Measurements from ENCODE around the gene BRD2. TPM values are rescaled to one million over a fixed set of nuclear protein-coding genes. Genes with fewer than 3 reads are reported as not detected.

Gene BRD2
- 425 TPM for total RNA-seq
- 10 to 100 TPM; 43.9 to 58.7 (median 53.8) TPM for polyA plus RNA-seq

DNA sequence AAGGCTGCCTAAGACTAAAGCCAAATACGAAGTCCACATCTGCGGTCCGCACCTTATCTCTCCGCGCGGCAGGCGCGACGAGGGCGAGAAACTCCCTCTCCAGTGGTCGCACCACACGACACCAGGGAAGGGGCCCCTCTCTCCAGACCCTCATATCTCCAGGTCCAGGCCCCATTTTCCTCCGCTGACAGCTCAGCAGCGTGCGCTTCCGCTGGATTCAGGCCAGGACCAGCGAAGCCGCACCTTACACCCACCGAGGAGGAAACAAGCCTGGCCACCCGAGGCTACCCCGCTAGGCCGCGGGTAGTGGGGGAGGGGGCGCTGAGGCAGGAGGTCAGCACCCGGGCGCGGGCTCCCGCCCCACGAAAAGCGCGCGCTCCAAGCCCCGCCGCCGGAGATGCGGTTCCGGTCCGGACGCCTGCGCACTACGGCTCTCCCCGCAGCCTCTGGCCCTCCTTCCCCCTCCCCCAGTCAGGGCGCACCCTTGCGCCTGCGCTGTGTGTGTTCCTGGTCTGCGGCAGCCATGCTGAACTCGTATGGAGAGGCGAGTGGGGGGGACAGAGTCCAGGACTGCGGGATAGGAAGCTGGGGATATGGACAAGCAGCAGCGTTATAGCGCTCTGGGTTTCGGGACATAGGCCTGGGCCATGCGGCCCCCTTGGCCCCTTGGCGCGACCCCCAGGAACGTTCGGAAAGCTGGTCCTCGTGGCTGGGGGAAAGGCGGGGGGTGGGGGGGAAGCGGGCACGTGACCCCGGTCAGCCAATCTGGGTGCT is at the start of gene BRD2:
Gene BRD2, plus strand, starts transcription at position 502 of the 774 bp plus-strand sequence. CDS start 4,305 bp downstream, outside the sequence.
- peak within 1 kb of the TSS; percentile 95 for H3K4me3 ChIP-seq (ENCODE audit: low read depth, low read length)
- DNase-seq (peak; percentile 95 to 99 (median 97)), ATAC-seq (ENCODE audit: low read depth in 2 of 2) (peak; percentile 46)
- peak within 1 kb of the TSS; percentile 98 for H3K27ac ChIP-seq (ENCODE audit: insufficient read depth, low read length, poor library complexity, severe bottlenecking)
- H3K4me3 Mint-ChIP-seq: peak within 1 kb of the TSS; percentile 94 to 98 (median 97)
- peak within 1 kb of the TSS; percentile 97 to 100 (median 99) for H3K27ac Mint-ChIP-seq
- no peaks in the 10 kb centered on the region for H3K9me3 ChIP-seq (ENCODE audit: control insufficient read depth in 2 of 2, low read length in 2 of 2)
- H3K9me3 Mint-ChIP-seq: peaks cover 0 to 3% (median 0%) of the 10 kb centered on the region in 7 donors
- H3K27me3 Mint-ChIP-seq: peaks cover 22% of the 10 kb centered on the region
- H3K27me3 ChIP-seq (ENCODE audit: control insufficient read depth, insufficient read depth, low read length): no peaks in the 10 kb centered on the region
- peaks cover 9% of the 10 kb centered on the region for H3K36me3 Mint-ChIP-seq
- no peaks in the 10 kb centered on the region for H3K36me3 ChIP-seq (ENCODE audit: control insufficient read depth, insufficient read depth, low read length)
- H3K4me1 ChIP-seq (ENCODE audit: control insufficient read depth, insufficient read depth, low read length, poor library complexity, severe bottlenecking): peaks cover 54% of the 10 kb centered on the region
- peaks cover 28 to 44% (median 36%) of the 10 kb centered on the region in 4 donors for H3K4me1 Mint-ChIP-seq

DNA sequence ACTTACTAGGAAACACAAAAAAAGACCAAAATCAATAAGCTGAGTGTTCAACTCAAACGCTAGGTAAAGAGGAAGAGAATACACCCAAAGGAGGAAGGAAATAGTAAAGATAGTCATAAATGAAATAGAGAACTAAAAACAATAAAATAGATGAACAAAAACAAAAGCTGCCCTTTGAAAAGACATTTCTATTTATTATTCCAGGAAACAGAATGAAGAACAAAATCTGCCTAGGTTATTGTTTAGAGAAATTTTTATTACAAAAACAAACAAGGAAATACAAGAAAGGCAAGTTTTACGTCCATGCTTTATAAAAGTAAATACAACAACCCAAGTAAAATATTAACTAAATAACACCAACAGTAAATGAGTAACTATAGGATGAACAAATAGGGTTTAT is 47.7 kb upstream of the BRD2 start:
- H3K4me3 Mint-ChIP-seq: no peak overlapping the region
- H3K4me3 ChIP-seq (ENCODE audit: low read depth, low read length): no peak overlapping the region
- H3K27me3 Mint-ChIP-seq: peaks cover 35% of the 10 kb centered on the region

DNA sequence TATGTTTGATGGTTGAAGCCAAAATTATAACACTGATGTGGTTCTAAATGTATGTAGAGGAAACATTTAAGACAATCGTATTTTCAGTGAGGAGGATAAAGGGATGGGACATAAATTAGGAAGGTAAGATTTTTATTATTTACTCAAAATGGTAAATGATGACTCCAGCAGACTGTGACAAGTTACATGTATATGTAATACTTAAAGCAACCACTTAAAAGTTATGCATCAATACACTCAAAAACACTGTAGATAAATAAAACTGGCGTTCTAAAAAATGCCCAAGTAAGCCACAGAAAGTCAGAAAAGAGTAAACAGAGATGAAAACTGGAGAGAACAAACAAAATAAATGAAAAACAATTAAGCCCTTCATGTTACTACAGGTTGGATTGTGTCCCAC is 46.3 kb upstream of the BRD2 start:
- no peaks in the 10 kb centered on the region for H3K36me3 Mint-ChIP-seq
- H3K36me3 ChIP-seq (ENCODE audit: control insufficient read depth, insufficient read depth, low read length): no peaks in the 10 kb centered on the region
- no peaks in the 10 kb centered on the region for H3K4me1 ChIP-seq (ENCODE audit: control insufficient read depth, insufficient read depth, low read length, poor library complexity, severe bottlenecking)
- H3K27ac ChIP-seq (ENCODE audit: insufficient read depth, low read length, poor library complexity, severe bottlenecking): no peak overlapping the region
- no peaks in the 10 kb centered on the region for H3K9me3 ChIP-seq (ENCODE audit: control insufficient read depth in 2 of 2, low read length in 2 of 2)
- ATAC-seq (ENCODE audit: low read depth in 2 of 2) (no peak), DNase-seq (no peak)
- no peak overlapping the region for H3K27ac Mint-ChIP-seq
- peak overlapping the region in 1 of 4 donors; percentile 43 for H3K4me3 Mint-ChIP-seq
- no peak overlapping the region for H3K4me3 ChIP-seq (ENCODE audit: low read depth, low read length)
- H3K9me3 Mint-ChIP-seq: peaks cover 0 to 2% (median 0%) of the 10 kb centered on the region in 7 donors
- peaks cover 2 to 15% (median 6%) of the 10 kb centered on the region in 4 donors for H3K4me1 Mint-ChIP-seq
- peaks cover 29% of the 10 kb centered on the region for H3K27me3 Mint-ChIP-seq
- no peaks in the 10 kb centered on the region for H3K27me3 ChIP-seq (ENCODE audit: control insufficient read depth, insufficient read depth, low read length)

More for the DNA sequence above, 47.7 kb upstream of the BRD2 start:
- peaks cover 2% of the 10 kb centered on the region for H3K4me1 ChIP-seq (ENCODE audit: control insufficient read depth, insufficient read depth, low read length, poor library complexity, severe bottlenecking)
- no peaks in the 10 kb centered on the region for H3K27me3 ChIP-seq (ENCODE audit: control insufficient read depth, insufficient read depth, low read length)
- DNase-seq (no peak), ATAC-seq (ENCODE audit: low read depth in 2 of 2) (no peak)
- Mint-ChIP-seq H3K4me1 (peaks cover 11 to 22% (median 13%) of the 10 kb centered on the region in 4 donors), H3K9me3 (peaks cover 0 to 2% (median 0%) of the 10 kb centered on the region in 7 donors), H3K27ac (no peak overlapping the region), H3K36me3 (no peaks in the 10 kb centered on the region)
- H3K9me3 ChIP-seq (ENCODE audit: control insufficient read depth in 2 of 2, low read length in 2 of 2): no peaks in the 10 kb centered on the region
- no peak overlapping the region for H3K27ac ChIP-seq (ENCODE audit: insufficient read depth, low read length, poor library complexity, severe bottlenecking)
- no peaks in the 10 kb centered on the region for H3K36me3 ChIP-seq (ENCODE audit: control insufficient read depth, insufficient read depth, low read length)

DNA sequence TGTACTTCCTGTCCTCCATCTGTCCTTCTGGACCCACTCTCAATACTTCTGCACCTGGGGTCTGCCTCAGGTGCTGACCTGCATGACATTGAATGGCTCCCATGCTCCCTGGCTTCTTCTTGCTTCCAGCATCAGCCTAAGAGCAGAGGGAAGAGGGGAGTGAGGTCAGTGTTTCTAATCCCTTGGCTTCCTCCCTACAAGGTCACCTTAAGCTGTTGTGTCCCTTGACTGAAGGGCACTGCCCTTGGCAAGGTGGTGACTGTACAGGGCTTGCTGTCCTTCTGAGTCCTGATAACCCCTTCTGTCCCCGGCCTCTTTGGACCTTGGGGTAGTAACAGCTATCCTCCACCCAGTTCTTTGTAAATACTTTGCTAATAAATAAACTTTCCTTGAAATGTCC is 37.2 kb upstream of the BRD2 start:
- ATAC-seq (ENCODE audit: low read depth in 2 of 2) (no peak), DNase-seq (no peak)
- H3K36me3 Mint-ChIP-seq: peaks cover 4% of the 10 kb centered on the region
- no peaks in the 10 kb centered on the region for H3K9me3 ChIP-seq (ENCODE audit: control insufficient read depth in 2 of 2, low read length in 2 of 2)
- H3K4me1 Mint-ChIP-seq: peaks cover 0 to 25% (median 10%) of the 10 kb centered on the region in 4 donors
- H3K27me3 ChIP-seq (ENCODE audit: control insufficient read depth, insufficient read depth, low read length): no peaks in the 10 kb centered on the region
- peaks cover 4% of the 10 kb centered on the region for H3K4me1 ChIP-seq (ENCODE audit: control insufficient read depth, insufficient read depth, low read length, poor library complexity, severe bottlenecking)
- no peak overlapping the region for H3K27ac ChIP-seq (ENCODE audit: insufficient read depth, low read length, poor library complexity, severe bottlenecking)
- peaks cover 0 to 1% (median 0%) of the 10 kb centered on the region in 7 donors for H3K9me3 Mint-ChIP-seq
- no peak overlapping the region for H3K4me3 Mint-ChIP-seq
- no peaks in the 10 kb centered on the region for H3K36me3 ChIP-seq (ENCODE audit: control insufficient read depth, insufficient read depth, low read length)
- no peaks in the 10 kb centered on the region for H3K27me3 Mint-ChIP-seq
- H3K4me3 ChIP-seq (ENCODE audit: low read depth, low read length): no peak overlapping the region
- no peak overlapping the region for H3K27ac Mint-ChIP-seq

DNA sequence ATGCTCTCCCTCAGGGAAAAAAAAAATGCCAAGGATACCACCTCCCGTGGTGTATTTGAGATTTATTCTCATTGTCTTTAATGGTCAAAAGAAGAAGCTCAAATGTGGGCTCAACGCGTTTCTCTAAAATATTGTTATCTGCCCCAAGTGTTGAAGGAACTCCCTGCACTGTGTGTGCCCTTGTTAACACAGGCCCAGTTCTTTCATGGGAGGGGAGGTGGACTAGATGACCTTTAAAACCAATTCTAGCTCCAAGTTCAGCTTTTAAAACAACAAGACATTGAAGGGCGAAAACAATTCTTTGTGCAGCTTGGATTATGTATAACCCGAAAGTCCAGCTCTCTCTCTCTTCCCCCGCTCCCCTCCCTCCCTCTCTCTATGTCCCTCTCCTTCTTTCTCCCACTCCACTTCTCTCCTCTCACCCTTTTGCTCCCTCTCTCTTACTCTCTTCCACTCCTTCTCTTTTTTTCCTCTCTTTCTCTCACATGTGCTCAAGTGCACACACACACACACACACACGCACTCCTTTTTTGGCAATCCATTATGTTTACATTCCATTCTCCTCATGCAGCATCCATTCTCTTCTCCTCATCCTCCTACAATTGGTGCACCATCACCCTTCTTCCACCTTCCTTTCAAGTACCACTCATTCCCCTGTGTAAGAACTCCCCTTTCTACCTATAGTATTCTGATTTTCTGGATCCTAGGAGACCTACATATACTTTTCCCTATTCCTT is 36.1 kb upstream of the BRD2 start:
- Mint-ChIP-seq H3K4me3 (no peak overlapping the region), H3K27me3 (no peaks in the 10 kb centered on the region), H3K27ac (peak overlapping the region in 1 of 3 donors; percentile 21), H3K9me3 (peaks cover 0 to 1% (median 0%) of the 10 kb centered on the region in 7 donors), H3K36me3 (peaks cover 13% of the 10 kb centered on the region), H3K4me1 (peaks cover 0 to 25% (median 11%) of the 10 kb centered on the region in 4 donors)
- Histone ChIP-seq H3K27ac (ENCODE audit: insufficient read depth, low read length, poor library complexity, severe bottlenecking) (no peak overlapping the region), H3K27me3 (ENCODE audit: control insufficient read depth, insufficient read depth, low read length) (no peaks in the 10 kb centered on the region), H3K9me3 (ENCODE audit: control insufficient read depth in 2 of 2, low read length in 2 of 2) (no peaks in the 10 kb centered on the region), H3K4me1 (ENCODE audit: control insufficient read depth, insufficient read depth, low read length, poor library complexity, severe bottlenecking) (peaks cover 4% of the 10 kb centered on the region), H3K36me3 (ENCODE audit: control insufficient read depth, insufficient read depth, low read length) (no peaks in the 10 kb centered on the region), H3K4me3 (ENCODE audit: low read depth, low read length) (no peak overlapping the region)
- DNase-seq (no peak), ATAC-seq (ENCODE audit: low read depth in 2 of 2) (no peak)

DNA sequence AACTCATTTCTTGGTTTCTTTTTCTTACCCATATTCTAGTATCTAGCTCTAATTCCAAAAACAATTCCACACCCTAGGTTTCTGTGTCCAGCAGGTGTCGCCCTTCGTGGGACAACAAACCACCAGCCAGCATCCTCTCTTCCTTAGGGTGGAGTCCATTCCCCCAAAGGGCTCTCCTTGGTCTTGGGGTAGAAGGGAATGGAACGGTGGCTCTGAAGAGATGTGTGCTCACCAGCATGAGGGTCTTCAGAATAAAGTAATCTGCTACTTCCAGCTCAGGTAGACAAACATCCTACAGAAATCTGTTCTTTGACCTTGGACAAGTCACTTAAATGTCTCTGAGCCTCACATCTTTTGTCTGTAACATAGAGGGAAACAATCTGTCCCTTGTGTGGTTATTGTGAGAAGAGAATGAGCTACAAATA is 34.7 kb upstream of the BRD2 start:
- ATAC-seq (ENCODE audit: low read depth in 2 of 2) (peak in 1 of 2 donors; percentile 39), DNase-seq (peak; percentile 63 to 79 (median 64))
- H3K4me1 ChIP-seq (ENCODE audit: control insufficient read depth, insufficient read depth, low read length, poor library complexity, severe bottlenecking): peaks cover 4% of the 10 kb centered on the region
- Mint-ChIP-seq H3K4me1 (peaks cover 0 to 25% (median 13%) of the 10 kb centered on the region in 4 donors), H3K9me3 (peaks cover 0 to 1% (median 0%) of the 10 kb centered on the region in 7 donors), H3K4me3 (no peak overlapping the region), H3K36me3 (peaks cover 17% of the 10 kb centered on the region), H3K27me3 (no peaks in the 10 kb centered on the region), H3K27ac (peak overlapping the region in 2 of 3 donors; percentile 33 to 50)
- no peaks in the 10 kb centered on the region for H3K9me3 ChIP-seq (ENCODE audit: control insufficient read depth in 2 of 2, low read length in 2 of 2)
- no peak overlapping the region for H3K27ac ChIP-seq (ENCODE audit: insufficient read depth, low read length, poor library complexity, severe bottlenecking)
- no peaks in the 10 kb centered on the region for H3K36me3 ChIP-seq (ENCODE audit: control insufficient read depth, insufficient read depth, low read length)
- H3K27me3 ChIP-seq (ENCODE audit: control insufficient read depth, insufficient read depth, low read length): no peaks in the 10 kb centered on the region
- H3K4me3 ChIP-seq (ENCODE audit: low read depth, low read length): no peak overlapping the region

DNA sequence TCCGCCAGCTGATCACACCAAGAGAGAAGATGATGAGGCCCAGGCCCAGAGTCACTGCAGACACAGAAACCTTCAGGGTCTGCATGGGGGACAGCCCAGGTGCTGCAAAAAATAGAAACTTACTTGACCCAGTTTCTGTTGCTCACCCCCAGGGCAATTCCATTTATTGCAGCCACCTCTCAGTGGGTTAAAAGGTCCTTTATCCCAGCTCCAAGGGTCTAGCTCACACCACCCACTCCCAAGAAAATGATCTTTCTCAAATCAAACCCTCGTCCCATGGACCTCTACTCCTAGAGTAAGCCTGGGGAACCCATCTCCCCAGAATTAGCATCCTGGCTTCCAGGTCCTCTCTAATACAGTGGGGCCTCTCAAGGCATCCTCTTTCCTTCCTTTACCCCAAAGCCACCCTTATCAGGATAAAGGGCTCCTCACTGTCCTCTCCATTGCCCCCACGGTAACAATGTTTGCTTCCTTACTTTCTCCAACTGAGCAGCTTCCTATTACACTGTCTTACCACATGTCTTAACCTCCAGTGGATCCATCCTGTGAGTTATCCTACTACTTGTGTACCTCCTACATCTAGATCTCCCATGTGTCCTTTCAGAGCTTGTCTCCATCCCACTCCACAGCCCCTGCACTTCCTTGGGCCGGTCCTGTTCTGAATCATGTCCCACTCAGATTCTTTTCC is 32.7 kb upstream of the BRD2 start:
- DNase-seq (no peak), ATAC-seq (ENCODE audit: low read depth in 2 of 2) (no peak)
- no peaks in the 10 kb centered on the region for H3K27me3 ChIP-seq (ENCODE audit: control insufficient read depth, insufficient read depth, low read length)
- no peak overlapping the region for H3K27ac ChIP-seq (ENCODE audit: insufficient read depth, low read length, poor library complexity, severe bottlenecking)
- no peaks in the 10 kb centered on the region for H3K9me3 ChIP-seq (ENCODE audit: control insufficient read depth in 2 of 2, low read length in 2 of 2)
- Mint-ChIP-seq H3K4me3 (peak overlapping the region in 1 of 4 donors; percentile 37), H3K4me1 (peaks cover 0 to 22% (median 19%) of the 10 kb centered on the region in 4 donors), H3K27ac (peak overlapping the region in 2 of 3 donors; percentile 39 to 78), H3K9me3 (peaks cover 0 to 1% (median 0%) of the 10 kb centered on the region in 7 donors), H3K27me3 (no peaks in the 10 kb centered on the region), H3K36me3 (peaks cover 17% of the 10 kb centered on the region)
- no peaks in the 10 kb centered on the region for H3K36me3 ChIP-seq (ENCODE audit: control insufficient read depth, insufficient read depth, low read length)
- H3K4me1 ChIP-seq (ENCODE audit: control insufficient read depth, insufficient read depth, low read length, poor library complexity, severe bottlenecking): peaks cover 15% of the 10 kb centered on the region
- no peak overlapping the region for H3K4me3 ChIP-seq (ENCODE audit: low read depth, low read length)

All from CD4-positive, CD25-positive, alpha-beta regulatory T cell (primary cell).